ENCODE measurements around the gene SPTY2D1. TPM values are rescaled to one million over a fixed set of nuclear protein-coding genes. Genes with fewer than 3 reads are reported as not detected.
"Not testable (repeated sequence)": the region's sequence is repeated elsewhere in the genome, so short reads cannot be mapped to it uniquely, and the experiment has no call there.

The SPTY2D1 gene, protein sequence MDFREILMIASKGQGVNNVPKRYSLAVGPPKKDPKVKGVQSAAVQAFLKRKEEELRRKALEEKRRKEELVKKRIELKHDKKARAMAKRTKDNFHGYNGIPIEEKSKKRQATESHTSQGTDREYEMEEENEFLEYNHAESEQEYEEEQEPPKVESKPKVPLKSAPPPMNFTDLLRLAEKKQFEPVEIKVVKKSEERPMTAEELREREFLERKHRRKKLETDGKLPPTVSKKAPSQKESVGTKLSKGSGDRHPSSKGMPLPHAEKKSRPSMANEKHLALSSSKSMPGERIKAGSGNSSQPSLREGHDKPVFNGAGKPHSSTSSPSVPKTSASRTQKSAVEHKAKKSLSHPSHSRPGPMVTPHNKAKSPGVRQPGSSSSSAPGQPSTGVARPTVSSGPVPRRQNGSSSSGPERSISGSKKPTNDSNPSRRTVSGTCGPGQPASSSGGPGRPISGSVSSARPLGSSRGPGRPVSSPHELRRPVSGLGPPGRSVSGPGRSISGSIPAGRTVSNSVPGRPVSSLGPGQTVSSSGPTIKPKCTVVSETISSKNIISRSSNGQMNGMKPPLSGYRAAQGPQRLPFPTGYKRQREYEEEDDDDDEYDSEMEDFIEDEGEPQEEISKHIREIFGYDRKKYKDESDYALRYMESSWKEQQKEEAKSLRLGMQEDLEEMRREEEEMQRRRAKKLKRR
- 10.2 TPM for total RNA-seq

DNA sequence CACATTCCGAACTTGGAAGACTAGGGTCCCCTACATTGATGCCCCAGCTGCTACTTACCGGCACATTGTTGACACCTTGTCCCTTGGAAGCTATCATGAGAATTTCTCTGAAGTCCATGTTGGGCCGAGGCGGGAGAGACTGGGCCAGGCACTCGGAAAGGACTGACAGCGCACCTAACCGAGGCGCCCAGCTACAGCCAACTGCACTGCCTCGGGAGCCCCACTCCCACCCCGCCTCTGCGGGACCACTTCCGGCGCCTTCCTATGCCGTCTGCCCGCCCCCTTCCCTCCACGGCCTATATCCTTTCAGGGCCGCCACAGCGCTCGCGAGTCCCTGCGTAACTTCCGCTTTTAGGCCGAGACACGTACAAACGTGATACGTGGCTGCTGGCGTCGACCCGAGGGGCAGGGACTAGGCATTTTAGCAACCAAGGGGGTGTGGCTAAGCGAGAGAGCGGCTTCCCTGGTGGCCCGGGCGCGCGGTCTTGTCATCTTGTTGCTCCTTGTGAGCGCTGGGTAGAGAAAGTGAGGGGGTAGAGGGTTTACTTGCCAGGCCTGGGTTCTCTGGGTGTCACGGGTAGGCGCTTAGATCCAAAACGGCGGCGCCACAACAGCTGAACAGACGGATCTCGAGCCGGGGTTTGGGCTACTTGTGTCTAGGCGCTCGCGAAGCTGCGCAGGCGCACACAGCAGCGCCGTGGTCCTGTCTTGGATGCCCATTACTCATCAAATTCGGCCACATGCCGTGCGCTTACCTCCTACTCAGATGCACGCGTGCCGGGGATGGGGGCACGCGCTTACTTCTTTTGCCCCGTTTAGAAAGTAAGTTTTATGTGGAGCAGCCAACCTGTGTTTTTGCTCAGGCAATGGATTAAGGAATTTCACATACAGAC lies at the start of gene SPTY2D1:
Gene SPTY2D1, minus strand, starts transcription at position 203 of the 893 bp plus-strand sequence. Its CDS starts 85 bp downstream, at position 118.
- FAIRE-seq (peak; percentile 21), DNase-seq (ENCODE audit: low spot score in 2 of 2) (peak; percentile 78 to 91)

DNA sequence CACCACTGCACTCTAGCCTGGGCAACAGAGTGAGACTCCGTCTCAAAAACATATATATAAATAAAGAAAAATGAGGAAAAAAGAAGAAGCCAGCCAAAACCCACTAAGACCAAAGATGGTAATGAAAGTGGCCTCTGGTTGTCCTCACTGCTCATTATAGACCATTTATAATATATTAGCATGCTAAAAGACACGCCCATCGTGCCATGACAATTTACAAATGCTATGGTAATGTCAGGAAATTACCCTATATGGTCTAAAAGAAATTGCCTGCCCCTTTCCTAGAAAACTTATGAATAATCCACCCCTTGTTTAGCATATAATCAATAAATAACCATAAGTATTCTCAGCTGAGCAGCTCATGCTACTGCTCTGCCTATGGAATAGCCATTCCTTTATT lies 48.3 kb upstream of the SPTY2D1 start:
- DNase-seq (ENCODE audit: low spot score in 2 of 2) = no peak
- no peak for FAIRE-seq

DNA sequence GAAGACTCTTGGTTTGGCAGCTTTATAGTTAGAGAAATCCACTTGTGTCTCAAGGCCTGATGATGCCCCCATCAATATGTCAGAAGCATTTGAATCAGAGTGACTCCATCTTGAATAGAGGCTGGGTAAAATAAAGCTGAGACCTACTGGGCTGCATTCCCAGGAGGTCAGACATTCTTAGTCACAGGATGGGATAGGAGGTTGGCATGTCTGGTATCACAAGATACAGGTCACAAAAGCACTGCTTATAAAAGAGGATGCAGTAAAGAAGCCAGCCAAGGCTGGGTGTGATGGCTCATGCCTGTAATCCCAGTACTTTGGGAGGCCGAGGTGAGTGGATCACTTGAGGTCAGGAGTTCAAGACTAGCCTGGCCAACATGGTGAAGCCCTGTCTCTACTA lies 47.8 kb upstream of the SPTY2D1 start:
- not testable (repeated sequence) for FAIRE-seq; DNase-seq (ENCODE audit: low spot score in 2 of 2)

DNA sequence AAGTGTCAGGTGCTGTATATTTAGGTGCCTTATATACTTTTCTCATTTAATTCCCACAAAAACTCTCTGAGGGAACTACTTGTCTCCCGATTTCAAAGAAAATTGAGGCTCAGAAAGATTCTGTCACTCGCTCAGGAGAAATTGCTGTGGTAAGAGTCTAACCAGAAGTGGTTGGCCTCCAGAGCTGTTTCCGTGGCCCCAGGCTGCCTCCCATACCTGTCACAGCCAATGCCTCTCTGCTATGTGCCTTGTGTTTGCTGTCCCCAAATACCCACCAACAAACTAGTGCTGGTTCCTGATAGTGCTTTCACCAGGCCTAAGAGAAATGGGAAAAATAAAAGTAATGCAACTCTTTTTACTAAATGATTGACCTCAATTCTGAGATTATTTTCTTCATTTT lies 43.4 kb upstream of the SPTY2D1 start:
- DNase-seq (ENCODE audit: low spot score in 2 of 2) (no peak), FAIRE-seq (no peak)

DNA sequence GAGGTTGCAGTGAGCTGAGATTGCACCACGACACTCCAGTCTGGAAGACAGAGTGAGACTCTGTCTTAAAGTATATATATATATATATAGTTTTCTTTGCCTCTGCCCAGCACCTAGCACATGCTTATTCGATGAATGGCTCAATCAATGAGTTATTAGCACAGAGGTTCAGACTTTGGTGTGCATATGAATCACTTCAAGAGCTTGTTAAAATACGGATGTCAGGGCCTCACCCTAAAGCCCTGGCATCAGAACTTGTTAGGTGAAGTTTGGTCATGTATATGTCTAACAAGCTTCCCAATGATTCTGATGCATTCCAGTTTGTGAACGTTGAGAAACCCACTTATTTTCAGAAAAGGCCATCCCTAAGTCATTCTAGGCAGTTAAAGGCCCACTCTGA lies 42.7 kb upstream of the SPTY2D1 start:
- no peak for FAIRE-seq
- no peak for DNase-seq (ENCODE audit: low spot score in 2 of 2)

DNA sequence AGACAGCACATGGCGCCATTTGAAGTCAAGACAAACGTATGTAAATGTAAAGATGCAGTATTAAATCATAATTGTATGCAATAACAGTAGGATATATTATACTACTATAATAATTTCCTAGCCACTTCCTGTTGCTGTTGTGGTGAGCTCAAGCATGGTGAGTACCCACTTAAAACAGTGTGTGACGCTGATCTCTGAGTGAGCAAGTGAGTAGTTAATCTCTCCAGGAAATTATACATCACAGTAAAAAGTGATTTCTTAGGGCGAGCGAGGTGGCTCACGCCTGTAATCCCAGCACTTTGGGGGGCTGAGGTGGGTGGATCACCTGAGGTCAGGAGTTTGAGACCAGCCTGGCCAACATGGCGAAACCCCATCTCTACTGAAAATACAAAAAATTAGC lies 38.1 kb upstream of the SPTY2D1 start:
- not testable (repeated sequence) for FAIRE-seq

DNA sequence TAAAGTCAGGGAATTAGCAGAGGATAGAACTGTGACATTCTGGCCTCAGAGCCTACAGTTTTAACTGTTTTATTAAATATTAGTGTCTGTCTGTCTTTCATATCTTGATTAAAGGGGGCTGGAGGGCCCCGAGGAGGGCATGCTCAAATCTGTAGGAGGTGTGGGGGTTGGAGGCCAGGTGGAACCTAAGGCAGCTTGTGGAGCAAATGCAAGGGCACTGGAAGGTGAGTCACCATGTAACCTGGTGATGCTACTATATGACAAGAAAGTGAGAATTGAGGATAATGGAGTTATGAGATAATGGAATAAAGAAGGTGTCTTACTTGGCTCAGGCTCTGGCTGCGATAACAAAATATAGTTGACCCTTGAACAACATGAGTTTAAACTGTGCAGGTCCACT lies 37.1 kb upstream of the SPTY2D1 start:
- FAIRE-seq = no peak
- no peak for DNase-seq (ENCODE audit: low spot score in 2 of 2)

More for the DNA sequence above, 38.1 kb upstream of the SPTY2D1 start:
- not testable (repeated sequence) for DNase-seq (ENCODE audit: low spot score in 2 of 2)

DNA sequence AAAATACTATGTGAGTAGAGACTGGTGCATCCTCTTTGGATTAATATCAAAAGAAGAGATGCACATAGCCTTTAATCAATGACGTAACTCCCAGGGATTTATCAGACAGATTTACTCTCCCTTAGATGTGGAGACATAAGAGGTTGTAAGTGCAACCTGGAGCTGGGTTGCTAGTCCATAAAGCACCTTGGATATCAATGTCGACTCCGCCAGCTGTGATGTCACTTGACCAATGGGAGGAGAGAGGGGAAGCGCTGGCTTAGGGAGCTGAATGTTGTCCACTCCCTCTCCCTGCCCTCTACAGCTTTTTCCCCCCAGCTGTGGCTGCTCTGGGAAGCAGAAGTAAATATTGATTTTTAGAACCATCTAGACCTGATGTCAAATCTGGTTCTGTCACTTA lies 35.6 kb upstream of the SPTY2D1 start:
- FAIRE-seq = no peak
- DNase-seq (ENCODE audit: low spot score in 2 of 2) = no peak

DNA sequence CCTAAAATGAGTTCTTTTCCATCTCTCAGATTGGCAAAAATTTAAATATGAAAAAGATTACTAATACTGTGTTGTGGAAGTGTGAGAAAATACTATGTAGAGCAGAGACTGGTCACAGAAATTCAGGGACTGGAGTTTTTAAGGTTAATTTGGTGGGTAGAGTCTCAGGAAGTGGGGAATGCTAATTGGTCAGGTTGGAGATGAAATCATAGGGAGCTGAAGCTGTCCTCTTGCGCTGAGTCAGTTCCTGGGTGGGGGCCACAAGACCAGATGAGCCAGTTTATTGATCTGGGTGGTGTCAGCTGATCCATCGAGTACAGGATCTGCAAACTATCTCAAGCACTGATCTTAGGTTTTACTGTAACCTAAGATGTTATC lies 35.1 kb upstream of the SPTY2D1 start:
- FAIRE-seq = no peak
- no peak for DNase-seq (ENCODE audit: low spot score in 2 of 2)

DNA sequence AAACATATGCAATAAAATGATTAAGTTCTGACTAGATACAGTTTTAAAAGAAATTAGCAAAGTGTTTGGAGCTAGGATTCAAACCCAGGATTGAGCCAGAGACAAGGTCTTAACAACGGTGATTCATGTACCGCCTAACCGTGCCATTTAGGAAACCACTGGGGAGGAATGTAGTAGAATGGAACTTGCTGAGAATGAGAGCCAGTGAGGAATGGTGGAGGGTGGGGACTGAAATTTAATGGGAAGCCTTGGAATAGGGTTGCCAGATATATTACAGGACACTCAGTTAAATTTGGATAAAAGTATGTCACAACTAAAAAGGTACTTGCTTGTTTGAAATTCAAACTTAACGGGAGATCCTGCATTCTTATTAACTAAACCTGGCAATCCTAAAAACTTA lies 34.0 kb upstream of the SPTY2D1 start:
- FAIRE-seq (no peak), DNase-seq (ENCODE audit: low spot score in 2 of 2) (no peak)

DNA sequence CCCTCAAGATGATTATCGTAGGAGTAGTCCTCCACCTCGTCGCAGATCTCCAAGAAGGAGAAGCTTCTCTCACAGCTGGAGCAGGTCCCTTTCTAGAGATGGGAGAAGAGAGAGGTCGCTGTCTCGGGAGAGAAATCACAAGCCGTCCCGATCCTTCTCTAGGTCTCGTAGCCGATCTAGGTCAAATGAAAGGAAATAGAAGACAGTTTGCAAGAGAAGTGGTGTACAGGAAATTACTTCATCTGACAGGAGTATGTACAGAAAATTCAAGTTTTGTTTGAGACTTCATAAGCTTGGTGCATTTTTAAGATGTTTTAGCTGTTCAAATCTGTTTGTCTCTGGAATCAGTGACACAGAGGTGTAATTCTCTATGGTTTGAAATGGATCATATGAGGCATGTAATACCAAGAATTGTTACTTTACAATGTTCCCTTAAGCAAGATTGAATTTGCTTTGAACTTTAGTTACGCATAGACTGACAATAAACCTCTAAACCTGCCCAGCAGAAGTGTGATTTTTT lies 31.3 kb upstream of the SPTY2D1 start:
- DNase-seq (ENCODE audit: low spot score in 2 of 2); FAIRE-seq: not testable (repeated sequence)

DNA sequence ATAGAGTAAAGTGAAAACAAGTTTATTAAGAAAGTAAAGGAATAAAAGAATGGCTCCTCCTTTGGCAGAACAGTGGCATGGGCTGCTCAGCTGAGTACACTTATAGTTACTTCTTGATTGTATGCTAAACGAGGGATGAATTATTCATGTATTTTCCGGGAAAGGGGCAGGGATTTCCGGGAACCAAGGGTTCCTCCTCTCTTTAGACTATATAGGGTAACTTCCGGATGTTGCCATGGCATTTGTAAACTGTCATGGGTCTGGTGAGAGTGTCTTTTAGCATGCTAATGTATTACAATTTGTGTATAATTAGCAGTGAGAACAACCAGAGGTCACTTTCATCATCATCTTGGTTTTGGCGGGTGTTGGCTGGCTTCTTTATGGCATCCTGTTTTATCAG lies 23.5 kb upstream of the SPTY2D1 start:
- DNase-seq (ENCODE audit: low spot score in 2 of 2) (no peak), FAIRE-seq (no peak)

DNA sequence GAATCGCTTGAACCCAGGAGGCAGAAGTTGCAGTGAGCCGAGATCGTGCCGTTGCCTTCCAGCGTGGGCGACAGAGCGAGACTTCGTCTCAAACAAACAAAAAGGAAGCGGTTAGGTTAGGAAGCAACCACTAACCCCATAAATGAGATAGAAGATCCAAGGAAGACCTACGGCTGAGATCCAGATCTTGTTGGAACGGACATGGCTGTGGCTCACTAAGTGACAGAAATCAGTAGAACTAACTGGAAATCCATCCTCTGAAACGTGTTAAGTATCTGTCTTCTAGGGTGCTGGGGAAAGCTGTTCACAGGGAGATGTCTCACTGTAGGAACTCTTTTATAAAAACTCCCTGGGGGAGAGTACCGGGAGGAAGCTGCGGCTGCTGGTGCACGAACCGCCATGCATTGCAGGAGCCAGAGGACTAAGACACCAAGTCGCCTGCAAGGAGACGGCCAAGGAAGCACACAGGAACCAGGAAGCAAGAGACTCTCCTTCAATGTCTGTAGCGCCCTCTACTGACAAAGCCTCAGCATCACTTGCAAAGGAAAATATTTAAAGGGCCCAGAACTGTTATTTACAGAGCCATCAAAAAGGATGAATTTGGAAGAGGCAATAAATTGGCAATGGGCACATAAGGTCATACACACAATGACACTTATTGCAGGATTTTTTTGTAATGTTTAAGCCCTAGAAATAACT lies 16.9 kb upstream of the SPTY2D1 start:
- FAIRE-seq (no peak), DNase-seq (ENCODE audit: low spot score in 2 of 2) (no peak)

DNA sequence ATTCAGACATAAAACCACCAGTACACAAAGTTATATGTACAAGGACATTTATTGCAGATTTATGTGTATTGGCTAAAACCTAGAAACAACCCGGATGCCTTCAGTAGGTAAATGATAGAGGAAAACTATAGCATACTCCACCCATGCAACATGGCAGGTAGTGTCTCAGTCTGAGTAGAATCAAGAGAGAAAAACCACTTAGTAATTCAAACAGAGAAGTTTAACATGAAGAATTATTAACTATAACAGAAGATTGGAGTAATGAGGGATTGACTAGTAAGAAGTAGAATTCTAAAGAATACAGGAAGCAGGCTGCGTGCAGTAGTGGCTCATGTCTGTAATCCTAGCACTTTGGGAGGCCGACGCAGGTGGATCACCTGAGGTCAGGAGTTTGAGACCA lies 16.2 kb upstream of the SPTY2D1 start:
- FAIRE-seq (no peak), DNase-seq (ENCODE audit: low spot score in 2 of 2) (no peak)

DNA sequence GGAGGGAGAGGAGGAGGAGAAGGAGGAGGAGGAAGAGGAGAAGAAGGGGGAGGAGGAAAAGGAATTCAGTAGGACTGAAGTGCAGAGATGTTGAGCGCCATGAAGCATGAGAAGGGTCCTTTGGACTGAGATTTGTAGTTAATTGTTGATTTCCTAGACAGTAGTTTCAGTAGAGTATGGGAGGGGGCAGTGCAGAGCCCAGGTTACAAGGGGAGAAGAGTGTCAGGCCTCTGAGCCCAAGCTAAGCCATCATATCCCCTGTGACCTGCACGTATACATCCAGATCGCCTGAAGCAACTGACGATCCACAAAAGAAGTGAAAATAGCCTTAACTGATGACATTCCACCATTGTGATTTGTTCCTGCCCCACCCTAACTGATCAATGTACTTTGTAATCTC lies 8.9 kb upstream of the SPTY2D1 start:
- not testable (repeated sequence) for DNase-seq (ENCODE audit: low spot score in 2 of 2); FAIRE-seq

DNA sequence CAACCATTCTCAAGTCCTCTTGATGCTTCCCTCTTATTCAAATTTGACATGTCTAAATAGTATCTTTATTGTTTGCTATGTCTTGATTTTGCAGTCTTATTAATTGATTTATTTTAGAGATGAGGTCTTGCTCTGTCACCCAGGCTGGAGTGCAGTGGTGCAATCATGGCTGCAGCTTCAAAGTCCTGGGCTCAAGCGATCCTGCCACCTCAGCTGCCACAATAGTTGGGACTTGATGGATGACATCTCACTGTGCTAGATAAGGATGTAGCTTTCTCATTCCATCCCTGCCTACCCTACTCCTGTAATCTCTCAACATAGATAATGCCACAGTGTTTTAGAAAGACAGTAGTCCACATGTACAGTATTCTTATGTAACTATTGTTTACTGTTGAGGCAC lies 7.5 kb upstream of the SPTY2D1 start:
- DNase-seq (ENCODE audit: low spot score in 2 of 2) (no peak), FAIRE-seq (no peak)

DNA sequence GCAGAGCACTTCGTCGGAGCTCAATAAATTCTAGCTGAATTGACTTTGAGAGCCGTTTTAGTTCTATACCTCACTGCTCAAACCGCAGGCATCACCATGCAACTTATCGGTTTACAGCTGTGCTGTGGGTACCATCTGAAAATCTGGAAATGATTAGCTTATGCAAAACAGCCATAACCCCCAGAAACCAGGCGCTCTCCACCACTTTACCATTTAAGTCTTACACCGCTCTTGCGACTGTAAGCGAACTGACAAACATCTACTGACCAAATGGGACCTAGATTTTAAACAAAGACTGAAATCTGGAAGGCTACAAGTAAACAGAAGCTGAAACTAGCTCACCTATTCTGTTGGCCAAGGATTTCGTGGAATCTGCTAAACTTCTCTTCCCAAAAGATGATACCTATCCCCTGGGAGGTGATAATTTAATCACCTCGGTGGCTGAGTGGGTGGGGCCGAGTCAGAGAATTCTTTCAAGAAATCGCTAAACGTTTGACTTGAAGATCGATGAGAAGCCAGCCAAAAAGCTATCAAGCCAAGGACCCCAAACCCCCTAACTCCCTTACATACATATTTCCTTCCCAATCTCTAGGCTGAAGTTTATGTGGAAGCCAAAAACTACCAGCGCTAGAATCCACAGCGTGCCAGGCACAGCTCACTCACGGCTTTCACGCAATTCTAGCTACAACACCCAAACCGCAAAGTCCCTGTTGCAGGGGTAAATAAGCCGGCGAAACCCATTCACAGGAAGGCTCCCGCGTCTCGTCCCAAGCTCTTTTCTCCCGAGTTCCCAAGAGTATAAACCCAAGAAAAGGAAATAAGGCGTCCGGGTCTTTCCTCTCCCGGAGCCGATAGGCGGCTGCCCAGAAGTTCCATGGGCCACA lies 644 bp downstream of the SPTY2D1 start:
- DNase-seq (ENCODE audit: low spot score in 2 of 2) (no peak), FAIRE-seq (no peak)

DNA sequence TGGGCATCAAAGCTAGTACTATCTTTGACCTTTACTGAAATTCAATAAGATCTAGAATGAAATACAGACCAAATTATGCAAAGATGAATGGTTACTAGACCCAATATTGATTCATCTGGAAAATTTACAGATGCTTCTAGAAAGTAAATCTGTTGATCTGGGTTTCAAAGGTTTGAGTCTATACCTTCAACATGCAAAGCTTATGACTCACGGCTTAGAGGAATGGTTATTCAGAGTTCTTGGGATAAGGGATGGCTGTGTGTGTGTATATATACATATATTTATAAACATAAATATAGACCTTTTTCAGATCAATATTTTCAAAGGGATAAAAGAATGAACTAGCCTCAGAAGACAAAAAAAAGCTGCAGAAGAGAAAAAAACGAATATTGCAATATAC lies 1.3 kb downstream of the SPTY2D1 start:
- FAIRE-seq (no peak), DNase-seq (ENCODE audit: low spot score in 2 of 2) (no peak)

DNA sequence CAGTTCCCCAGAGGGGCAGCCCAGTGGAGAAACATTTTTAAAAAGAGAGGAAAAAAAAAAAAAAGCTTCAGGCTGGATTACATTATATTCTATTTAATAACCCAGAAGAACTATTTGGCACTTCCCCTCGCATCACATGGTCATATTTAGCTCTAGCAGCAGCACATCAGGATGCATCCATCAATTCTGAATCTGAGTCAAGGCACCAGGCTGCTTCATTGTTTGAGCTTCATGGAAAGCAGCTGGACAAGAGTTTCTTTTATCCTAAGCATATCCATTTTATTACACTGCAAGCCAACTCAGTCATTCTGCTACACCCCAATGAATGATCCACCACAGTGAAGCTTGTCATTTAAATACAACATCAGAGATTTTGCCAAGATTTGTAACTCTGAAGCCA lies 10.0 kb downstream of the SPTY2D1 start:
- no peak for FAIRE-seq
- DNase-seq (ENCODE audit: low spot score in 2 of 2) = no peak
